Karpas-422 (cell line): ENCODE data around the gene OBI1. TPM values are rescaled to one million over a fixed set of nuclear protein-coding genes. Genes with fewer than 3 reads are reported as not detected.

Experiments used
- DNase-seq: peaks from one replicate; pipeline ENCODE4 v3.0.0-alpha.2; 2015
- H2AFZ ChIP-seq: fragments of 200-600 bp; sonication (generic); 2 replicates; pipeline ENCODE4 v1.6.1; 2014; ENCODE audit warnings: antibody characterized with exemption, low read length, mixed read lengths
- H3K27ac ChIP-seq: fragments of 200-600 bp; sonication (generic); 2 replicates; pipeline ENCODE4 v1.5.1; 2014; ENCODE audit warnings: mild to moderate bottlenecking, low read length, moderate library complexity
- H3K27me3 ChIP-seq: fragments of 200-600 bp; sonication (generic); 2 replicates; pipeline ENCODE4 v1.6.1; 2014; ENCODE audit warnings: low read length, mixed read lengths
- H3K36me3 ChIP-seq: fragments of 200-600 bp; sonication (generic); 2 replicates; pipeline ENCODE4 v1.6.1; 2014; ENCODE audit warnings: low read length, mixed read lengths; ENCODE audit not compliant: insufficient read depth
- H3K4me1 ChIP-seq: fragments of 200-600 bp; sonication (generic); 2 replicates; pipeline ENCODE4 v1.6.1; 2014; ENCODE audit warnings: mild to moderate bottlenecking, low read length, mixed read lengths
- H3K4me2 ChIP-seq: fragments of 200-600 bp; sonication (generic); 2 replicates; pipeline ENCODE4 v1.6.1; 2014; ENCODE audit warnings: low read length, low read depth, mild to moderate bottlenecking; ENCODE audit not compliant: poor library complexity, severe bottlenecking
- H3K4me3 ChIP-seq: fragments of 200-600 bp; sonication (generic); 2 replicates; pipeline ENCODE4 v1.5.1; 2014; ENCODE audit warnings: mild to moderate bottlenecking, antibody characterized with exemption, low read length, mixed read lengths
- H3K79me2 ChIP-seq: fragments of 200-600 bp; sonication (generic); 2 replicates; pipeline ENCODE4 v1.6.1; 2014; ENCODE audit warnings: mild to moderate bottlenecking, low read length, mixed read lengths
- H3K9ac ChIP-seq: fragments of 200-600 bp; sonication (generic); 2 replicates; pipeline ENCODE4 v1.6.0; 2014; ENCODE audit warnings: low read length
- H3K9me2 ChIP-seq: fragments of 200-600 bp; sonication (generic), shearing (Covaris generic); replicated peaks from 2 replicates; pipeline ENCODE4 v1.6.0; 2014; ENCODE audit warnings: mild to moderate bottlenecking, low read length, moderate library complexity; ENCODE audit not compliant: insufficient read depth
- H3K9me3 ChIP-seq: fragments of 300-700, 200-600 bp; sonication (generic); 2 replicates; pipeline ENCODE4 v1.6.1; 2014; ENCODE audit warnings: low read length, mixed read lengths
- H4K20me1 ChIP-seq: fragments of 200-600 bp; sonication (generic); 2 replicates; pipeline ENCODE4 v1.6.1; 2014; ENCODE audit warnings: mild to moderate bottlenecking, antibody characterized with exemption, low read length, low read depth; ENCODE audit not compliant: insufficient read depth
- total RNA-seq: library from RNA; depleted of rRNA; stranded (reverse); fragments of >200 nt; shearing (Covaris generic); gene quantifications from 2 replicates; pipeline ENCODE4 v1.2.3, GENCODE V29; 2014; ENCODE audit warnings: low replicate concordance; rRNA removed

OBI1 gene, protein sequence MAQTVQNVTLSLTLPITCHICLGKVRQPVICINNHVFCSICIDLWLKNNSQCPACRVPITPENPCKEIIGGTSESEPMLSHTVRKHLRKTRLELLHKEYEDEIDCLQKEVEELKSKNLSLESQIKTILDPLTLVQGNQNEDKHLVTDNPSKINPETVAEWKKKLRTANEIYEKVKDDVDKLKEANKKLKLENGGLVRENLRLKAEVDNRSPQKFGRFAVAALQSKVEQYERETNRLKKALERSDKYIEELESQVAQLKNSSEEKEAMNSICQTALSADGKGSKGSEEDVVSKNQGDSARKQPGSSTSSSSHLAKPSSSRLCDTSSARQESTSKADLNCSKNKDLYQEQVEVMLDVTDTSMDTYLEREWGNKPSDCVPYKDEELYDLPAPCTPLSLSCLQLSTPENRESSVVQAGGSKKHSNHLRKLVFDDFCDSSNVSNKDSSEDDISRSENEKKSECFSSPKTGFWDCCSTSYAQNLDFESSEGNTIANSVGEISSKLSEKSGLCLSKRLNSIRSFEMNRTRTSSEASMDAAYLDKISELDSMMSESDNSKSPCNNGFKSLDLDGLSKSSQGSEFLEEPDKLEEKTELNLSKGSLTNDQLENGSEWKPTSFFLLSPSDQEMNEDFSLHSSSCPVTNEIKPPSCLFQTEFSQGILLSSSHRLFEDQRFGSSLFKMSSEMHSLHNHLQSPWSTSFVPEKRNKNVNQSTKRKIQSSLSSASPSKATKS
- total RNA-seq = 15.5 and 27.7 TPM in 2 replicates

DNA sequence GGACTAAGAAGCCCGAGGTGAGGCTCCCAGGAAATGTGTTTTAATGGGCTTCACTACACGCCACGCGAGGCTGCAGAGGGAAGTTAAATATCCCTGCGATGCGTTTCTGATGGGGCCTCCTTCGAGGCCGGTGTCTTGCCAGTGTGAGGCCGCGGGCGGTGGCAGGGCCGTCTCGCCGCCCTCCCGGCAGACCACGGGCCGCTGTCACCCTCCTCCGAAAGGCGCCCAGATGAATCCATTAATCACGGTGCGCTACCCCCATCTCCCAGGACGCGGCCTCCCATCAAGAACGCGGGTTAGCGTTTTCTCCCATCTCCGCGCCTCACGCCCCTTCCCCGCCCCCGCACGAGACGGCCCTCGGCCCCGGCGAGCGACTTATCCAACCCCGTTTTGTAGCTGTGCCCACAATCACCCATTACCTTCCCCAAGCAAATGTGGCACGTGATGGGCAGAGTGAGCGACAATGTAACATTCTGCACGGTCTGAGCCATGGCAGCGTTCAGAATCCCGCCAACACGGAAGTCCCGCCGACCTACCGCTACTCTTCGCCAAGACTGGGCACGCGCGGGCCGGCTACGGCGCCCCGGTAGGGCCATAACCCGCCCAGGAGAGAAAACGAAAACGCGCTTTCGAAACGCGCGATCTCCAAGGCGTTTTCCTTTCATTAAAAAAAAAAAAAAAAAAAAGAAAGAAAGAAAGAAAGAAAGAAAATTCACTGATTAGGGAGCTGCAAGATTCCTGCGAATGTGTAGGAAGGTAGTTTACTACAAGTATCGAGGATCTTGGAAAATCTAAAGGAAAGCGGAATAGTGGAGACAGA lies at the start of gene OBI1:
Gene OBI1 (minus strand): TSS at position 526 of the 820 bp plus-strand sequence. CDS start 35 bp downstream, at position 491.
- H3K27me3 ChIP-seq = no peaks in the 10 kb centered on the region
- peak within 1 kb of the TSS; percentile 78; the same call in 1 of the 2 replicates for H2AFZ ChIP-seq
- H3K27ac ChIP-seq = peak within 1 kb of the TSS; percentile 71
- peak; percentile 96 for DNase-seq
- H4K20me1 ChIP-seq = peaks cover 33% of the 10 kb centered on the region
- H3K4me3 ChIP-seq = peak within 1 kb of the TSS; percentile 81
- H3K36me3 ChIP-seq = no peaks in the 10 kb centered on the region; the same call in 1 of the 2 replicates
- H3K4me1 ChIP-seq = peaks cover 34% of the 10 kb centered on the region
- peak within 1 kb of the TSS; percentile 81 for H3K4me2 ChIP-seq
- peaks cover 49% of the 10 kb centered on the region for H3K79me2 ChIP-seq
- H3K9ac ChIP-seq = peak within 1 kb of the TSS; percentile 88
- H3K9me2 ChIP-seq = no peaks in the 10 kb centered on the region
- H3K9me3 ChIP-seq = no peaks in the 10 kb centered on the region

DNA sequence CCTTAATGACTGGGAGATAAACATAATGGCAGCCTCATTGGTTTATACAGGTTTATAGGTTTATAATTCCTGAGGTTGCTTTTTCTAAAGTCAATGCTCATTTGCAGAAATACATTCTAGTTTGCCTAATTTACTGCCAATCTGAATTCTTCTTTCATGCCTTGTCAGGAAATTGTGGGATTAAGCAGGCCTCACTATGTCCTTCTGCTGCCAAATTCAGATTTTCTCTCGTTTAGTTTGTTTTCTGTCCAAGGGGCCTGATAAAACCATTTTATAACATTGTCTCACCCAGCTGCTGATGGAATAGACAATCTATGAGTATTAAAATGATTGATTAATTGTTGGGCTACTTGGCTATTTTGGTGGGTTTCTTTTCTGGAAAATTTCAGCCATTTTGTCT lies 42.4 kb upstream of the OBI1 start:
- Histone ChIP-seq H3K4me3 (no peak overlapping the region), H3K4me1 (no peaks in the 10 kb centered on the region), H3K79me2 (no peaks in the 10 kb centered on the region), H3K36me3 (no peaks in the 10 kb centered on the region), H3K9me2 (no peaks in the 10 kb centered on the region), H3K9ac (no peak overlapping the region), H3K27ac (no peak overlapping the region), H3K9me3 (no peaks in the 10 kb centered on the region), H3K27me3 (no peaks in the 10 kb centered on the region), H4K20me1 (no peaks in the 10 kb centered on the region), H2AFZ (no peak overlapping the region), H3K4me2 (no peak overlapping the region)
- no peak for DNase-seq

DNA sequence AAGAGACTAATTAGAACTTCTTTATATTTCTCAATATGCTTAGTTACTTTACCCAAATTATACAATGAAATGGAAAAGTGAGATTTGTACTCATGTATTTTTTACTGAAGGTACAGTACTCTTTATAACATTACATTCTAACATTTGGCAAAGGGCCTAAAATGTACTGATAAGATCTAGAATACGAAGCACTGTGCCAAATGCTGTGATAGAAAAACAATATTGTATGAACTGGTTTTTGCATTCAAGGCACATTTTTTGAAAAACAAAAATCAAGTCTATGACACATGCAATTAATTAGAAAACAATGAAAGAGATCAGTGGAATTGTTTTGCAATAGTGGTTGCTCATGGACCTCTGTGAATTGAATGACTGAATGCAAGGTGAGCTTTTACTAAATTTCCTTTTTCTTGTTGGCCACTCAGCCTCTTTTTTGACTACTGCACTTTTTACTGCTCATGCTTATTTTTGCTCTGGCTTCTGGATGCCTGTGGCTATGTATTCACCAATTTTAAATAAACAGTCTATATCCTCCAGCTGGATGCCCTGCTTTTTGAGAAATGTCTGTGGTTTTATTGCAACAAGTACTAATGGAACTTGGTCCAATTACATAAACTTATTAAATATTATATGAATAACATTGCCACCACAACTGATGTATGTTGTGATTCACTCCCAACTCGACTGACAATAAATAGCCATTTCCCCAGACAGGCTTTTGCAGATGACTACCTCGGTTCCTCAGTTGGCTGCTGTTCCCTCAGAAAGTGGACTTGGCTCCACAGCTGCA lies 41.4 kb upstream of the OBI1 start:
- no peak for DNase-seq
- no peaks in the 10 kb centered on the region for H3K9me3 ChIP-seq
- no peaks in the 10 kb centered on the region for H3K9me2 ChIP-seq
- H3K4me3 ChIP-seq = no peak overlapping the region
- H3K4me2 ChIP-seq = no peak overlapping the region
- no peaks in the 10 kb centered on the region for H4K20me1 ChIP-seq
- H3K4me1 ChIP-seq = no peaks in the 10 kb centered on the region
- no peaks in the 10 kb centered on the region for H3K36me3 ChIP-seq
- no peaks in the 10 kb centered on the region for H3K79me2 ChIP-seq
- H3K27me3 ChIP-seq = no peaks in the 10 kb centered on the region
- no peak overlapping the region for H3K9ac ChIP-seq
- no peak overlapping the region for H2AFZ ChIP-seq
- H3K27ac ChIP-seq = no peak overlapping the region

DNA sequence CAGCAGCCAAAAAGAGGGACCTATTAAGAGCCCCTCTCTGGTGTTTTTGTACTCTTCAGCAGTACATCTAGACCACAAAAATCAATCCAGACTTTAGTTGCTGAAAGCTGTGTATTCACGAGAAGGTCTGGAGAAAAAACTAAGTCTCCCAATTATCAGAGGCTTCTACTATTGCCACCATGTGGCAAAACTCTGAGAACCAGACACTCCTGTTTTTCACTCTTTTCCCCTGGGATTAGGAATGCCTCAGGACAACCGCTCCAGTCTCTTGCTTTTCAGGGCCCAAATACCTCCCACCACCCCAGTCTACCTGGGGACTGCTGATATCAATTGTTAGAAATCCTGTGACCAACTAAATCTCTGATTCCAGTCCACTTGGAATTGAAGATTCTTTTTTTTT lies 30.1 kb upstream of the OBI1 start:
- Histone ChIP-seq H3K79me2 (no peaks in the 10 kb centered on the region), H3K9me3 (no peaks in the 10 kb centered on the region), H4K20me1 (no peaks in the 10 kb centered on the region), H3K4me3 (no peak overlapping the region), H3K36me3 (no peaks in the 10 kb centered on the region), H3K9me2 (no peaks in the 10 kb centered on the region), H3K4me2 (no peak overlapping the region), H3K27ac (no peak overlapping the region), H3K4me1 (no peaks in the 10 kb centered on the region), H3K9ac (no peak overlapping the region), H3K27me3 (no peaks in the 10 kb centered on the region), H2AFZ (no peak overlapping the region)
- no peak for DNase-seq

DNA sequence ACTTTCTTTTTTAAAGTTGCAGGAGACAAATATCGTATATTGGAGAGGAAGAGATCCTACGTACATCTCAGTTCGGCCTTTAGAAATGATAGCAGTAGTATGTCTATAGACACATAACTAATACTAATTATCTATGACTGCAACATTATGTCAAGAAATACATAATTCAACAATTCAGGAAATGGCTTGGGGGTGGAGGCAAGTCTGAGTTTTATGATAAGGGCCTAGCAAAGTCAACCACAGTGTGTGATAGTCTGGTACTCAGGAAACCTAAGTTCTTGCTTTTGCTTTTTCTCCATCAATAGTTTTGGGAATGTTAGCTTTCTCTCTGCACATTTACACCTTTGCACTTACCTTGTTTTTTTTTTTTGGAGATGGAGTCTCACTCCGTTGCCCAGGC lies 27.5 kb upstream of the OBI1 start:
- Histone ChIP-seq H3K27me3 (no peaks in the 10 kb centered on the region), H3K4me1 (no peaks in the 10 kb centered on the region), H3K4me3 (no peak overlapping the region), H4K20me1 (no peaks in the 10 kb centered on the region), H3K79me2 (no peaks in the 10 kb centered on the region), H3K27ac (no peak overlapping the region), H3K9me2 (no peaks in the 10 kb centered on the region), H3K9me3 (no peaks in the 10 kb centered on the region), H3K36me3 (no peaks in the 10 kb centered on the region), H2AFZ (no peak overlapping the region), H3K4me2 (no peak overlapping the region), H3K9ac (no peak overlapping the region)
- no peak for DNase-seq

DNA sequence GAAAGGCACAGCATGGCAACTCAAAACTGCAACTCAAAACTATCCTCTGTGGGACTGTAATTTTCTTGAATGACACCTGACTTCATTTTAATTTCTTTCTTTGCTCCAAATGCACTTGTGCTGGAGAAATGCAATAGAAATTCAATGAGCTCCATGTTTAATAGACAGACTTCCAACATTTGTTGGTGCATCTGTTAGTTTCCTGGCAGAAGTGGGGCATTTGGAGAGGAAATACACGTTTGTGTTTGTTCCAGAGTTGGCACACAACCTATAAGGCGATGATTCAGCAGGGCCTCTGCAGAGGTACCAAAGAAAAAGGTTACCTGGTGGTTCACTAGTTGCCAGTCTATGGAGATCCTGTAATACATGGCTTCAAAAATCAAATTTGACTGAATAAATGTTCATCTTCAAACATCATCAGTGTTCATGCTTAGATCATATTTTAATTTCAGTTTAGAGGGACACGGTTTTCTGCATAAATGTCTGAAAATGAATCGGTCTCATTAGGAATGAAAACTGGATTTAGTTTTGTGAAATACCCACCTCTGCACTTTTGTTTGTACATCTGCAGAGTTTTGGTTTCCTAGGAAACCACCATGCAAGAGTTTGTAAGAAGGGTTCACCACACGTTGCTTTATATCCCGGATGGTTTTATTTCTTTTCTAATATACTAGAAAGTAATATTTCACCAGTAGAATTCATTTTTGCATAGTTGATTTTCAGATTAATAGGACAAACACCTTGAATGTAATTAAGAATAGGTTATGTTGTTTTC lies 21.8 kb upstream of the OBI1 start:
- no peaks in the 10 kb centered on the region for H4K20me1 ChIP-seq
- H3K4me3 ChIP-seq = no peak overlapping the region
- H3K27me3 ChIP-seq = no peaks in the 10 kb centered on the region
- H3K9ac ChIP-seq = no peak overlapping the region
- H3K9me2 ChIP-seq = no peaks in the 10 kb centered on the region
- no peak overlapping the region for H2AFZ ChIP-seq
- H3K4me2 ChIP-seq = no peak overlapping the region
- no peaks in the 10 kb centered on the region for H3K9me3 ChIP-seq
- H3K36me3 ChIP-seq = no peaks in the 10 kb centered on the region
- no peak overlapping the region for H3K27ac ChIP-seq
- DNase-seq = no peak
- no peaks in the 10 kb centered on the region for H3K79me2 ChIP-seq
- H3K4me1 ChIP-seq = no peaks in the 10 kb centered on the region

DNA sequence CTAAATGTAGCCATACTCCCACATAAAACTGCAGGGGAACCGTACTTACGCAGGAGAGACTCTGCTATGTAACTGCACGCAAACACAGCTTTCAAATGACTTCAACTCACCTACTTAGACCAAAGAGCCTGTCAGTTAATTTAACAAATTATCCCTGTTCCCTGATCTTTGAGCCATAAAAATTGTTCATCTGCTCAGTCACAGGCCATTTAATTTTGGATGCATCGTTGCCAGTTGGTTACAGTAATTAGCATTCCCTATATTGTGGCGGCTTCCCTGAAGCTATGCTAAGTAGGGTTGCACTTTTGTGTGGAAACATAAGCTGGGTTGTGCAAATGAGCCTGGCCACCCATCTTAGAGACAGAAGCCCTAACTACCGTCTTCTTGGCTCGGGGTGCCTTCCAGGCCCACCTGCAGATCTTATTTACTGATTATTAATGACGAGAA lies 21.2 kb upstream of the OBI1 start:
- Histone ChIP-seq H3K27ac (no peak overlapping the region), H4K20me1 (no peaks in the 10 kb centered on the region), H3K36me3 (no peaks in the 10 kb centered on the region), H2AFZ (no peak overlapping the region), H3K9me3 (no peaks in the 10 kb centered on the region), H3K27me3 (no peaks in the 10 kb centered on the region), H3K9ac (no peak overlapping the region), H3K79me2 (no peaks in the 10 kb centered on the region), H3K4me3 (no peak overlapping the region), H3K4me2 (no peak overlapping the region), H3K9me2 (no peaks in the 10 kb centered on the region), H3K4me1 (no peaks in the 10 kb centered on the region)
- DNase-seq = no peak
